GM12878 (cell line): Measurements from ENCODE around the gene TCEA2. TPM values are rescaled to one million over a fixed set of nuclear protein-coding genes. Genes with fewer than 3 reads are reported as not detected.

ENCODE experiments used
- ATAC-seq: fragments of 200-7000 bp; cut with Tn5 transposase; 3 replicates; pipeline ENCODE4 v1.9.1; 2020; ENCODE audit warnings: mild to moderate bottlenecking, moderate library complexity
- BruUV-seq: library from RNA; stranded (reverse); fragments of 400-500 nt; replicated peaks from 2 replicates; lab custom pipeline; 2021; lab: Mats Ljungman, UMichigan
- CTCF ChIA-PET: fragments of 300-600 bp; sonication (Branson Sonifier 250); formaldehyde crosslinking; extraction: SDS; loops from one replicate; lab custom pipeline; 2021; ENCODE audit warnings: inconsistent platforms; lab: Yijun Ruan, JAX
- POLR2A ChIA-PET: fragments of 350-600 bp; formaldehyde crosslinking; extraction: SDS; loops from one replicate; lab custom pipeline; 2021; ENCODE audit warnings: inconsistent platforms; lab: Charles Lee
- RAD21 ChIA-PET: fragments of 300-600 bp; sonication (Branson Sonifier 250); formaldehyde crosslinking; loops from one replicate; lab custom pipeline; 2023; ENCODE audit warnings: antibody characterized with exemption; ENCODE audit not compliant: unreplicated experiment; lab: Charles Lee
- SMC1A ChIA-PET: fragments of 300-600 bp; sonication (Branson Sonifier 250); formaldehyde crosslinking; loops from one replicate; lab custom pipeline; 2023; ENCODE audit not compliant: unreplicated experiment, uncharacterized antibody; lab: Charles Lee
- DNase-seq: peaks from one replicate; pipeline ENCODE4 v3.0.0-alpha.2; 2011; ENCODE audit warnings: low read depth, low spot score
- FAIRE-seq: peaks from 3 replicates; lab custom pipeline; 2011; peaks lifted over from hg19 to GRCh38; lab: Jason Lieb, UNC
- H2AFZ ChIP-seq: 2 replicates; pipeline ENCODE4 v1.6.0; 2011; ENCODE audit warnings: low read depth, low read length, control low read depth; ENCODE audit not compliant: control insufficient read depth
- H3K27ac ChIP-seq: 2 replicates; pipeline ENCODE4 v1.5.1; 2011; ENCODE audit warnings: control low read depth; ENCODE audit not compliant: control insufficient read depth, insufficient read depth
- H3K27me3 ChIP-seq, 2 experiments: replicated peaks in 1 of 2; 2 replicates each; pipeline versions ENCODE4 v1.6.0 to v1.6.1; 2011; ENCODE audit warnings: low read length in 1 of 2; ENCODE audit not compliant: control insufficient read depth in 2 of 2, insufficient read depth in 2 of 2
- H3K36me3 ChIP-seq, 2 experiments: 2 replicates each; pipeline ENCODE4 v1.5.1; 2011; ENCODE audit warnings: low read length in 1 of 2; ENCODE audit not compliant: control insufficient read depth in 2 of 2, insufficient read depth in 2 of 2
- H3K4me1 ChIP-seq: 2 replicates; pipeline ENCODE4 v1.6.1; 2011; ENCODE audit warnings: mild to moderate bottlenecking, low read length, moderate library complexity, mixed read lengths; ENCODE audit not compliant: control insufficient read depth, insufficient read depth
- H3K4me2 ChIP-seq: 2 replicates; pipeline ENCODE4 v1.6.0; 2011; ENCODE audit warnings: control low read depth; ENCODE audit not compliant: control insufficient read depth, insufficient read depth
- H3K4me3 ChIP-seq: fragments of 200-600 bp; sonication (generic); 2 replicates; pipeline ENCODE4 v1.5.1; 2016
- H3K79me2 ChIP-seq: 2 replicates; pipeline ENCODE4 v1.6.0; 2011; ENCODE audit warnings: low read length; ENCODE audit not compliant: control insufficient read depth, insufficient read depth
- H3K9ac ChIP-seq: 2 replicates; pipeline ENCODE4 v1.8.0; 2011; ENCODE audit warnings: low read length, control low read depth, mixed read lengths; ENCODE audit not compliant: control insufficient read depth, insufficient read depth
- H3K9me3 ChIP-seq: replicated peaks from 3 replicates; pipeline ENCODE4 v1.5.1; 2011; ENCODE audit warnings: mild to moderate bottlenecking, low read length; ENCODE audit not compliant: control insufficient read depth, insufficient read depth
- H4K20me1 ChIP-seq: 2 replicates; pipeline ENCODE4 v1.6.0; 2011; ENCODE audit not compliant: control insufficient read depth, insufficient read depth
- GATAD2B ChIP-seq: fragments of 450-650 bp; conservative IDR thresholded peaks from 2 replicates; pipeline ENCODE4 v1.6.1; 2017; ENCODE audit warnings: low read depth, mild to moderate bottlenecking, moderate library complexity
- IKZF1 ChIP-seq: fragments of 450-650 bp; conservative IDR thresholded peaks from 2 replicates; pipeline ENCODE4 v1.6.1; 2017; ENCODE audit warnings: antibody characterized with exemption, mild to moderate bottlenecking
- MEF2B ChIP-seq: fragments of 450-650 bp; IDR thresholded peaks from 2 replicates; pipeline ENCODE4 v1.6.1; 2018; ENCODE audit warnings: mild to moderate bottlenecking, moderate library complexity; ENCODE audit not compliant: partially characterized antibody, poor library complexity, severe bottlenecking
- MTA2 ChIP-seq: fragments of 450-650 bp; IDR thresholded peaks from 2 replicates; pipeline ENCODE4 v1.6.1; 2016; ENCODE audit warnings: low read depth, mild to moderate bottlenecking, moderate library complexity
- SMAD1 ChIP-seq: fragments of 450-650 bp; IDR thresholded peaks from 2 replicates; pipeline ENCODE4 v1.6.1; 2018; ENCODE audit warnings: mild to moderate bottlenecking, low read depth; ENCODE audit not compliant: partially characterized antibody
- ZBTB11 ChIP-seq: fragments of 450-650 bp; formaldehyde crosslinking; IDR thresholded peaks from 2 replicates; pipeline ENCODE4 v1.5.0; 2022; ENCODE audit warnings: mild to moderate bottlenecking, missing genetic modification characterization
- ZBTB4 ChIP-seq: fragments of 450-650 bp; formaldehyde crosslinking; IDR thresholded peaks from 2 replicates; pipeline ENCODE4 v1.4.0; 2022; ENCODE audit warnings: mild to moderate bottlenecking, moderate library complexity
- ZNF687 ChIP-seq: fragments of 450-650 bp; IDR thresholded peaks from 2 replicates; pipeline ENCODE4 v1.6.1; 2017; ENCODE audit warnings: mild to moderate bottlenecking, moderate library complexity
- WGBS: methylation state at CpG from one replicate; pipeline ENCODE4 v1.1.6; 2016; ENCODE audit warnings: low lambda C conversion rate; ENCODE audit not compliant: insufficient replicate concordance, insufficient coverage; ENCODE audit errors: missing lambda C conversion rate; 5-methylcytosine and 5-hydroxymethylcytosine counted together
- in situ Hi-C: fragments of 300-500 bp; cut with MboI; formaldehyde crosslinking; loops from 9 replicates; pipeline ENCODE4 v1.14.3; 2018; ENCODE audit warnings: mixed read lengths
- intact Hi-C: fragments of 100-400 bp; cut with micrococcal nuclease; formaldehyde crosslinking; loops from one replicate; pipeline ENCODE4 v1.14.2; 2022; ENCODE audit not compliant: unreplicated experiment
- polyA plus RNA-seq, 11 experiments: library from polyadenylated mRNA; depleted of rRNA in 4 of 11; unstranded in 6 of 11; stranded (reverse) in 5 of 11; fragments of >200 nt; fragmentation: Nextera tagmentation in 4 of 11; fragmentation: Illumina TruSeq in 1 of 11; extraction: Ambion mirVana in 4 of 11; extraction: Trizol in 1 of 11; gene quantifications; 1 replicate in 1 of 11; 2 replicates in 10 of 11; pipeline versions ENCODE4 v1.2.1 to v1.2.3, GENCODE V29; 2011 to 2016; ENCODE audit warnings: inconsistent platforms in 2 of 11, missing spikeins in 2 of 11, low read depth in 1 of 11
- total RNA-seq, 4 experiments: library from RNA; depleted of rRNA in 3 of 4; stranded (reverse); fragments of >200 nt in 3 of 4; fragmentation: Illumina TruSeq in 1 of 4; extraction: Trizol in 1 of 4; gene quantifications; 2 replicates each; pipeline versions ENCODE4 v1.2.1 to v1.2.3, GENCODE V29; 2013 to 2021

The TCEA2 gene
- total and polyA plus RNA-seq, 10 of the 15 experiments (the other 5 are each of a cell fraction or from before 2014, with no cell fraction given) = 3.4 to 42.5 (median 13.3) TPM

GRCh38 chr20:64049878-64050260, 13.1 kb upstream of the TCEA2 start:
- H3K36me3 ChIP-seq = no peaks in the 10 kb centered on the region
- H3K4me1 ChIP-seq = peaks cover 9% of the 10 kb centered on the region
- peak overlapping the region; percentile 42 for H3K4me2 ChIP-seq
- TF ChIP-seq GATAD2B (0 out of 2 replicates have a peak, but pooled peaks have one; percentile 17), ZBTB11 (CRISPR knock-in tag) (no peak), MEF2B (peak; percentile 81), MTA2 (0 out of 2 replicates have a peak, but pooled peaks have one; percentile 13), SMAD1 (no peak), ZNF687 (0 out of 2 replicates have a peak, but pooled peaks have one; percentile 22), ZBTB4 (CRISPR knock-in tag) (no peak), IKZF1 (peak; percentile 35; the same call in 1 of the 2 replicates)
- H2AFZ ChIP-seq = no peak overlapping the region
- peaks cover 4 to 14% of the 10 kb centered on the region in 2 experiments; a peak in 3 of 4 replicates for H3K27me3 ChIP-seq
- intact Hi-C loops (loop anchor here (10.0 kb wide), 1 partner anchor 185 kb away; the partner anchor contains the start of genes ABHD16B and TPD52L2), in situ Hi-C loops (no loop called here)
- no peak for FAIRE-seq
- no peaks in the 10 kb centered on the region for H3K79me2 ChIP-seq
- no peak; the same call in 2 of the 3 replicates for ATAC-seq
- POLR2A ChIA-PET = interaction anchor here (0.8 kb wide), 1 partner anchor 16 kb away, joined by 6 read pairs; no protein-coding TSS in a partner anchor
- DNase-seq = no peak
- RAD21 ChIA-PET = no interaction called here
- SMC1A ChIA-PET = no interaction called here
- no peaks in the 10 kb centered on the region for H3K9me3 ChIP-seq
- H4K20me1 ChIP-seq = no peaks in the 10 kb centered on the region
- no peak overlapping the region for H3K27ac ChIP-seq
- WGBS = 13% methylated on average over 15 of the region's 16 CpGs
- no TSS peak for BruUV-seq
- no peak overlapping the region for H3K4me3 ChIP-seq
- CTCF ChIA-PET = interaction anchor here (0.5 to 2.2 kb wide), 2 partner anchors 8 to 144 kb away, joined by 3 to 5 read pairs; no protein-coding TSS in a partner anchor
- no peak overlapping the region for H3K9ac ChIP-seq
